ENCODE measurements around the gene MMP25.
"Not testable (repeated sequence)": the region's sequence is repeated elsewhere in the genome, so short reads cannot be mapped to it uniquely, and the experiment has no call there.

The MMP25 gene

DNA sequence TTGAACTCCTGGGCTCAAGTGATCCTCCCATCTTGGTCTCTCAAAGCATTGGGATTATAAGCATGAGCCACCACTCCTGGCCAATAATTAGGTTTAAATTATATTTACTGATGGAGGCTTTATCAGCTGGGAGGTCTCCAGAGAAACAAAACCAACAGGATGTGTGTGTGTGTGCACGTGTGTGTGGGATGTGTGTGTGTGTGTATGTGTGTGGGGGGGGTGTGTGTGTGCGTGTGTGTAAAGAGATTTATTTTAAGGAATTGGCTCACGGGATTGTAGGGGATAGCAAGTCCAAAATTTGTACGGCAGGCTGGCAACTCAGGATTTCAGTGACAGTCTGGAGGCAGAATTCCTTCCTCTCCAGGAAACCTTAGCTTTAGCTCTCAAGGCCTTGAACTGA lies 4.6 kb downstream of the MMP25 start:
- H3K4me1 Mint-ChIP-seq (ENCODE audit: low read depth): peaks cover 60% of the 10 kb centered on the region
- H3K9me3 Mint-ChIP-seq: no peaks in the 10 kb centered on the region
- H3K36me3 Mint-ChIP-seq (ENCODE audit: low read depth): peaks cover 49% of the 10 kb centered on the region
- H3K4me3 Mint-ChIP-seq: peak overlapping the region; percentile 72
- H3K27ac Mint-ChIP-seq: peak overlapping the region; percentile 87
- H3K27me3 Mint-ChIP-seq (ENCODE audit: low read depth): peaks cover 6% of the 10 kb centered on the region

DNA sequence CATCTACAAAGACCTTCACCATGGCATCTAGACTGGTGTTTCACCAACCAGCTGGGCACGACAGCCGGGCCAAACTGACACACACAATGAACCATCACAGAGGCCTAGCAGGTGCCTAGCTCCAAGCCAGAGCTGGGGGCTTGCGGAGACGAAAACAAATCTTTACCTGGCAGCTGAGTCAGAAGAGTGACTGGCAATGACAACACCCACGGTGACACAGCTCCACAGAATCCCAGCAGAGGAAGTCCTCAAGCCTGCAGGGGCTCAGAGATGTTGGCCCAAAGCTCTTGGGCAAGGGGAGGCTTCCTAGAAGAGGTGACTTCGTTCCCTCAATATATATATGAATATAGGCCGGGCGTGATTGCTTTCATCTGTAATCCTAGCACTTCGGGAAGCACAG lies 5.1 kb downstream of the MMP25 start:
- Mint-ChIP-seq H3K27ac (peak overlapping the region; percentile 87), H3K36me3 (ENCODE audit: low read depth) (peaks cover 49% of the 10 kb centered on the region), H3K4me3 (peak overlapping the region; percentile 72), H3K4me1 (ENCODE audit: low read depth) (peaks cover 60% of the 10 kb centered on the region), H3K27me3 (ENCODE audit: low read depth) (peaks cover 6% of the 10 kb centered on the region), H3K9me3 (no peaks in the 10 kb centered on the region)

DNA sequence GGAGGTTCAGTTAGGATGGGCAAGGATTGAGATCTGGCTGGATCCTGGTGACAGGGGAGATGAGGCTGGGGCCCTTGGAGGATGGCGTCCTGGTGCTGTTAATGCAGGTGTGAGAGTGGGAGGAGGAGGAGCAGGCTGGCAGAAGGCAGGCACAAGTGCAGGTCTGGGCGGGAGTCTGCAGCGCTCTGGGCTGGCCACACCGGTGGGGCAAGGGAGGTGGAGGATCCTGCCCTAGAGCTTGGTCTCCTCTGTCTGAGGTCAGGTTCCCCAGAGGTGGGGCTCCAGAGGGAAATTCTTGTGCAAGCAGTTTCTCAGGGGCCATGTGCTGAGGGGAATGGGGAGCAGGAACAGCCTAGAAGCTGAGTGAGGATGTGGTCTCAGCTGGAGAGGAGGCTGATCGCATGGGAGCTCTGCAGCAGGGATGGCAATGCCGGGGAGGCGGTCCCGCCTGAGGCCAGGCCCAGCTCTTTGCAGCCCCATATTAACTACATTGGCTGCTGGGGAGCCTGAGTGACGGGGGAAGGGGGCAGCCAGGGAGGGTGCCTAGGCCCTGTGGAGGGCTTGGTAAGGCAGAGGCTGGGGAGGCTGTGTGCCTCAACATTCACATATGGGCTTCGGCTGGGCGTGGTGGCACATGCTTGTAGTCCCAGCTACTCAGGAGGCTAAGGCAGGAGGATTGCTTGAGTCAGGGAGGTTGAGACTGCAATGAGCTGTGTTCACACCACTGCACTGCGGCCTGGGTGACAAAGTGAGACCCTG lies 6.4 kb downstream of the MMP25 start:
- Mint-ChIP-seq H3K36me3 (ENCODE audit: low read depth) (peaks cover 56% of the 10 kb centered on the region), H3K4me1 (ENCODE audit: low read depth) (peaks cover 66% of the 10 kb centered on the region)

DNA sequence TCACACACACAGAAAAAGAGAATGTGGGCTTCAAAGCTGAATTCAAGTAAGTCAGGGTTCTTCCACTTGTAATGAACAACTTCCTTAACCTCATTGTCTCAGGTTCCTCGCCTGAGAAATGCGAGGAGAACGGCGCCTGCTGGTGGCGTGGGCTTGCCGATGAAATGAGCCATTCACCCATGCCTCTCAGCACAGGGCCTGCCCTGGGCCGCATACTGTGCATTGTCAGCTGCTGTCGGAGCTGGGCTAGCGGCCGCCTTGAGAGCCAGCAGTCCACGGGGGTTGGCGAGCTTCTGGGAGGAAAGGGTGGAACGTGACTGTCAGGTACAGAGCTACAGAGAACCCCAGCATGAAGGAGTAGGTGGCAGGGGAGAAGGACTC lies 7.0 kb downstream of the MMP25 start:
- peaks cover 63% of the 10 kb centered on the region for H3K4me1 Mint-ChIP-seq (ENCODE audit: low read depth)
- peak overlapping the region; percentile 86 for H3K27ac Mint-ChIP-seq
- not testable (repeated sequence) for H3K9me3 Mint-ChIP-seq; H3K27me3 Mint-ChIP-seq (ENCODE audit: low read depth)
- peaks cover 53% of the 10 kb centered on the region for H3K36me3 Mint-ChIP-seq (ENCODE audit: low read depth)
- H3K4me3 Mint-ChIP-seq: peak overlapping the region; percentile 76

More for the DNA sequence above, 6.4 kb downstream of the MMP25 start:
- peak overlapping the region; percentile 69 for H3K4me3 Mint-ChIP-seq
- H3K9me3 Mint-ChIP-seq; H3K27me3 Mint-ChIP-seq (ENCODE audit: low read depth): not testable (repeated sequence)
- peak overlapping the region; percentile 82 for H3K27ac Mint-ChIP-seq

DNA sequence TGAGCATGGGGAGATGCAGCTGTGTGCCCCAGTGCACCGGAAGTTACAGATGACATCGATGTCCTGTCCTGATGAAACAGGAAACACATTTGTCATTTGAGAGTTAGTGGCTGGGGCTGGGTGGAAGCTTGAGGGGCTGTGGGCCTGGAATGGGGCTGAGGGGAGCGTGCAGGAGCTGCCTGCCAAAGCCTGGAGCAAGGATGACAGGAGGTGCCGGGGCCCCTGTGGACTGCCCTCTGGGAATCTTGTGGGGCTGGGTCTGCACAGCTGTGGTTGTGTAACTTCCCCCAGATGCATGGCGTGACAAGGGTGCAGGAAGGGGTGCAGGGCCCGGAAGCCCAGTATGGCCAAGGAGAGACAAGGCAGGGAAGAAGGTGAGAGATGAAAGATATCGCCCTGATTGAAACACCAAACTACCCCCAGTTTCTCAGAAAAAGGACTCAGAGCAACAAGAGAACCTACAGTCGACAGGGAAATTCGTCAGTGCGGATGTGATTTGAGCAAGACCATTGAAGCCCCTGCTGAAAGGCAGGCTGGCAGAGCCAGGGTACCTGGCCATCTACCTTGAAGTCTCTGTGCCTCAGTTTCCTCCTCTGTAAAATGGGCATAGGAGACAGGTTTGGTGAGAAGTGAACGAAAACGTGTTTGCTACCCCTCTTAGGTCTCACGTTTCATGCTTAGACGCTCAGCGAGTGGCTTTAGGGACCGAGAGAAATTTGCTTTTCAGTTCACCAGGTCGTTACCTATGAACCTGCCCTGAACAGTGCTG lies 8.8 kb downstream of the MMP25 start:
- no peaks in the 10 kb centered on the region for H3K9me3 Mint-ChIP-seq
- H3K27me3 Mint-ChIP-seq (ENCODE audit: low read depth): no peaks in the 10 kb centered on the region
- H3K36me3 Mint-ChIP-seq (ENCODE audit: low read depth): peaks cover 55% of the 10 kb centered on the region
- H3K27ac Mint-ChIP-seq: peak overlapping the region; percentile 92
- peaks cover 57% of the 10 kb centered on the region for H3K4me1 Mint-ChIP-seq (ENCODE audit: low read depth)
- peak overlapping the region; percentile 84 for H3K4me3 Mint-ChIP-seq

DNA sequence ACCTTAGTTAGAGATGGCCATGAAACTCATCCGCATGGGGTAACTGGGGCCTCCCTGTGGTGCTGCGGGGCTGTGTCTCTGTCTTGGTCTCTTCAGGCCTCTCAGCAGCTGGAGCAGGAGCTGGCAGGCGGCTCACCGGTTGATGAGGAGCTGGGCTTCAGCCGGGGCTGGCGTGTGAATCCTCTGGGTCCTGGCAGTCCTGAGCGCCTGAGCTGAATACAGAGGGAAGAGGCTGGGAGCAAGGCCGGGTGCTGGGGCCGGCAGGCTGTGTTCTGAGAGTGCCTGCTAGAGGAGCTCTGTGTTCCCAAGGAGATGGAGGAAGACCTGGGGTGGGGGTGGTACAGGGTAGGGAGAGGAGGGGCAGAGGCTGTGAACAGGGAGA lies 9.4 kb downstream of the MMP25 start:
- Mint-ChIP-seq H3K27ac (peak overlapping the region; percentile 92), H3K4me3 (peak overlapping the region; percentile 84), H3K4me1 (ENCODE audit: low read depth) (peaks cover 57% of the 10 kb centered on the region), H3K36me3 (ENCODE audit: low read depth) (peaks cover 54% of the 10 kb centered on the region)
- H3K9me3 Mint-ChIP-seq; H3K27me3 Mint-ChIP-seq (ENCODE audit: low read depth): not testable (repeated sequence)

DNA sequence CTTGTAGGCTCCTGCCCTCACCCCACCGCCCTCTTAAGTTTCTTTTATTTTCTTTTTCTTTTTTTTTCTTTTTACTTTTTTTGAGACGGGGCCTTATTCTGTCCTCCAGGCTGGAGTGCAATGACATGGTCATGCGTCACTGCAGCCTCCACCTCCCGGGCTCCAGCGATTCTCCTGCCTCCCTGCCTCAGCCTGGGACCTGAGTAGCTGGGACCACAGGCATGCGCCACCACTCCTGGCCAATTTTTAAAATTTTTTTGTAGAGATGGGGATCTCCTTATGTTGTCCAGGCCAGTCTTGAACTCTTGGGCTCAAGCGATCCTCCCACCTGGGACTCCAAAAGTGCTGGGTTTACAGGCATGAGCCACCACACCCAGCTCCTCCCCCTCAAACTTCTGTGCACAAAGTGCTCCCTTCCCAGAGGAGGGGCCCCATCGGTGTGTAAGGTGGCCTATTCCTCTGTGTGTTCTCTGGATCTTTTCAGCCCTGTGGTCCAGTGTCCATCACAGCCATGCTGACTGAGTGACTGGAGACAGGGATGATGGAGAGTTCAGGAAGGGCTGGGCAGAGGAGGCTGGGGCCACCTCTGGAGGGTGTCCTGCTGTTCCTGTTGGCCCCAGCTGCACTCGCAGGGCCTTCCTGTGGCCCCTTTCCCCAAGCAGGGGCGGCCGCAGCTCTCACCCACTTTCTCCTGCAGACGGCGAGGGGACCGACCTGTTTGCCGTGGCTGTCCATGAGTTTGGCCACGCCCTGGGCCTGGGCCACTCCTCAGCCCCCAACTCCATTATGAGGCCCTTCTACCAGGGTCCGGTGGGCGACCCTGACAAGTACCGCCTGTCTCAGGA lies 10.2 kb downstream of the MMP25 start:
- peaks cover 47% of the 10 kb centered on the region for H3K36me3 Mint-ChIP-seq (ENCODE audit: low read depth)
- no peaks in the 10 kb centered on the region for H3K9me3 Mint-ChIP-seq
- H3K27me3 Mint-ChIP-seq (ENCODE audit: low read depth): no peaks in the 10 kb centered on the region
- H3K27ac Mint-ChIP-seq: peak overlapping the region; percentile 92
- peak overlapping the region; percentile 86 for H3K4me3 Mint-ChIP-seq
- H3K4me1 Mint-ChIP-seq (ENCODE audit: low read depth): peaks cover 51% of the 10 kb centered on the region

DNA sequence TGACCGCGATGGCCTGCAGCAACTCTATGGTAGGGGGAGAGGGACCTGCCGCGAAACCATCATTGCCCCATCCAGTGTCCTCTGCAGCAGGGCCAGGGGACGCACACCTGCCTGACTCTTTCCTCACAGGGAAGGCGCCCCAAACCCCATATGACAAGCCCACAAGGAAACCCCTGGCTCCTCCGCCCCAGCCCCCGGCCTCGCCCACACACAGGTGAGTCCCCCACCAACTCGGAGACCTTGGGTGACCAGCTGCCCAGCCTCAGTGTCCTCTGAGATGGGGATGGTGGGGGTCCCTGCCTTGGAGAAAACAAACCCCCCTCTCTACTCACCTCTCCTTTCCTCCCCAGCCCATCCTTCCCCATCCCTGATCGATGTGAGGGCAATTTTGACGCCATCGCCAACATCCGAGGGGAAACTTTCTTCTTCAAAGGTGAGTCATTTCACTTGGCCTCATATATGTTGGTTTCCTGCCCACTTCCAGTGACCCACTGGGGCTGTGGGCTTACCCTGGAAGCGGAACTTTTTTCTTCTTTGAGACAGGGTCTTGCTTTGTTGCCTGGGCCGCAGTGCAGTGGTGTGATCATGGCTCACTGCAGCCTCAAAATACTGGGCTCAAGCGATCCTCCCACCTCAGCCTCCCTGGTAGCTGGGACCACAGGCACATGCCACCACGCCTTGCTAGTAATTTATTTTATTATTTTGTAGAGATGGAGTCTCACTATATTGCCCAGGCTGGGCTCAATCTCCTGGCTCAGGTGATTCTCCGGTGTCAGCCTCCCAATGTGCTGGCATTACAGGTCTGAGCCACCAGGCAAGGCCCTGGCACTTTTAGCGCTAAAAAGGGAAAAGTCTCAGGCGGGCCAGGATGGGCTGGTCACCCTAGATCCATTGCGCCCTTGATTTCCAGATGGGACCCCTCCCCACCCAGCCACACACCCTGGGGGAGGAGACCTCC lies 11.1 kb downstream of the MMP25 start:
- Mint-ChIP-seq H3K4me1 (ENCODE audit: low read depth) (peaks cover 49% of the 10 kb centered on the region), H3K27me3 (ENCODE audit: low read depth) (no peaks in the 10 kb centered on the region), H3K27ac (peak overlapping the region; percentile 92), H3K36me3 (ENCODE audit: low read depth) (peaks cover 46% of the 10 kb centered on the region), H3K9me3 (peaks cover 3% of the 10 kb centered on the region), H3K4me3 (peak overlapping the region; percentile 86)

DNA sequence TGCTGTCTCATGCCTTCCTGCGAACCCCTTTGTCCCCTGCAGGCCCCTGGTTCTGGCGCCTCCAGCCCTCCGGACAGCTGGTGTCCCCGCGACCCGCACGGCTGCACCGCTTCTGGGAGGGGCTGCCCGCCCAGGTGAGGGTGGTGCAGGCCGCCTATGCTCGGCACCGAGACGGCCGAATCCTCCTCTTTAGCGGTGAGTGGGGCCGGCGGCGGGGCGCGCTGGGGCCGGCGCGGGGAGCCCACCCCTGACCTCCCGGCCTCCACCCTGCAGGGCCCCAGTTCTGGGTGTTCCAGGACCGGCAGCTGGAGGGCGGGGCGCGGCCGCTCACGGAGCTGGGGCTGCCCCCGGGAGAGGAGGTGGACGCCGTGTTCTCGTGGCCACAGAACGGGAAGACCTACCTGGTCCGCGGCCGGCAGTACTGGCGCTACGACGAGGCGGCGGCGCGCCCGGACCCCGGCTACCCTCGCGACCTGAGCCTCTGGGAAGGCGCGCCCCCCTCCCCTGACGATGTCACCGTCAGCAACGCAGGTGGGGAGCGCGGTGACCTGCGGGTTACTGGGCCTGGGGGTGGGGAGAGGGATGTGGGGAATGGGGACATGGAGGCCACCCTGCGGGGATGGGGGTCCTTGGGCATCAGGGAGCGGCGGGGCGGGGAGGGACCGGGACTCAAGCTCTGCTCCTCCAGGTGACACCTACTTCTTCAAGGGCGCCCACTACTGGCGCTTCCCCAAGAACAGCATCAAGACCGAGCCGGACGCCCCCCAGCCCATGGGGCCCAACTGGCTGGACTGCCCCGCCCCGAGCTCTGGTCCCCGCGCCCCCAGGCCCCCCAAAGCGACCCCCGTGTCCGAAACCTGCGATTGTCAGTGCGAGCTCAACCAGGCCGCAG lies 12.0 kb downstream of the MMP25 start:
- Mint-ChIP-seq H3K27ac (peak overlapping the region; percentile 83), H3K4me3 (peak overlapping the region; percentile 91), H3K4me1 (ENCODE audit: low read depth) (peaks cover 55% of the 10 kb centered on the region), H3K9me3 (peaks cover 8% of the 10 kb centered on the region), H3K27me3 (ENCODE audit: low read depth) (no peaks in the 10 kb centered on the region), H3K36me3 (ENCODE audit: low read depth) (peaks cover 51% of the 10 kb centered on the region)

DNA sequence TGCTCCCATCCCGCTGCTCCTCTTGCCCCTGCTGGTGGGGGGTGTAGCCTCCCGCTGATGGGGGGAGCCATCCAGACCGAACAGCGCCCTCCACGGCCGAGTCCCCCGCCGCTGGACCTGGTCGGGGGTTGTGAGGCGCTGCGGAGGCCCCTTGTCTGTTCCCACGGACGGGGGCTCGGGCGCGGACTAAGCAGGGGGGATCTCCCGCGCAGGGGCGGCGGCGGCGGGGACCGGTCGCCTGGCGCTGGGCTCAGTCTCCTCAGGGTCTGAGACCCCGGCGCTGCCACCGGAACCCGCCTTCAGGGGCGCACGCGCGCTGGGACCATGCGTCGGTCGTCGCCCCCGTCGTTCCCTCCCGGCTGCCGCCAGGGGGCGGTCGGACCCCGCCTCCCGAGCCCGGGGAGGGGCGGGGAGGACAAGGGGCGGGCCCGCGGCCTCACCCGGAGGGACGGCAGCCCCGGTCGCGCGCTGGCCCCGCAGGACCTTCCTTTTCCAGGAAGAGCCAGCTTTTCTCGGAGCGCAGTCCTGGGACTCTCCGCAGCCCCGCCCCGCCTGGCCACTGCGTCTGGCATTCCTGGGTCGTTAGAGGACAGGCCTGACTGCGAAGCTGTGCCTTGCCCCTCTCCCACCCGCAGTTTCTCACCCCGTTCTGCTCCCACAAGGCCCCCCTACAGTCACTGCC lies 12.8 kb downstream of the MMP25 start:
- Mint-ChIP-seq H3K4me3 (peak overlapping the region; percentile 91), H3K36me3 (ENCODE audit: low read depth) (peaks cover 49% of the 10 kb centered on the region), H3K27me3 (ENCODE audit: low read depth) (no peaks in the 10 kb centered on the region), H3K4me1 (ENCODE audit: low read depth) (peaks cover 54% of the 10 kb centered on the region), H3K27ac (peak overlapping the region; percentile 86), H3K9me3 (peaks cover 13% of the 10 kb centered on the region)

DNA sequence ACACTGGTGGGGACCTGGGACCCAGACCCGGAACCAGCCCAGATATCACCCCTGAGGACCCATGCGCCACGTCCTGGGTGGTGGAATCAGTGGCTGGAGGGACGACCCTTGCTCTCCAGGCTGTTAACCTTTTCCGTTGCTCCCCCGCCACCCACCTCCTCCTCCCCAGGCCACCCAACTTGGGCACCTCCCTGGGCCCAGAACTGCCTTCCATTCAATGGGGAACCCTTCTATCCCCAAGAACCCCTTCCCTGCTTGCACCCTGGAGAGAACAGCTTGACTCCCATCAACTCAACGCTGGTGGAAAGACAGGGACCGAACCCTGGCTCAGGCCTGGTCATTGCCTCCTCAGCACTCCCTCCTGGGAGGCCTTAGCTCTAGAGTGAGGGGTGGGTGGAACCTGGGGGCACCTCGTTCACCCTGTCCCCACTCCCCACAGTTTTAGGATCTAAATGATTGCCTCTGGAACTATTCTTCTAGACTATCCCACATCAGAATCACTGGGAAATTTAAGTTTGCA lies 13.4 kb downstream of the MMP25 start:
- Mint-ChIP-seq H3K4me1 (ENCODE audit: low read depth) (peaks cover 56% of the 10 kb centered on the region), H3K36me3 (ENCODE audit: low read depth) (peaks cover 47% of the 10 kb centered on the region), H3K27ac (peak overlapping the region; percentile 86), H3K4me3 (peak overlapping the region; percentile 83), H3K27me3 (ENCODE audit: low read depth) (no peaks in the 10 kb centered on the region), H3K9me3 (peaks cover 13% of the 10 kb centered on the region)

DNA sequence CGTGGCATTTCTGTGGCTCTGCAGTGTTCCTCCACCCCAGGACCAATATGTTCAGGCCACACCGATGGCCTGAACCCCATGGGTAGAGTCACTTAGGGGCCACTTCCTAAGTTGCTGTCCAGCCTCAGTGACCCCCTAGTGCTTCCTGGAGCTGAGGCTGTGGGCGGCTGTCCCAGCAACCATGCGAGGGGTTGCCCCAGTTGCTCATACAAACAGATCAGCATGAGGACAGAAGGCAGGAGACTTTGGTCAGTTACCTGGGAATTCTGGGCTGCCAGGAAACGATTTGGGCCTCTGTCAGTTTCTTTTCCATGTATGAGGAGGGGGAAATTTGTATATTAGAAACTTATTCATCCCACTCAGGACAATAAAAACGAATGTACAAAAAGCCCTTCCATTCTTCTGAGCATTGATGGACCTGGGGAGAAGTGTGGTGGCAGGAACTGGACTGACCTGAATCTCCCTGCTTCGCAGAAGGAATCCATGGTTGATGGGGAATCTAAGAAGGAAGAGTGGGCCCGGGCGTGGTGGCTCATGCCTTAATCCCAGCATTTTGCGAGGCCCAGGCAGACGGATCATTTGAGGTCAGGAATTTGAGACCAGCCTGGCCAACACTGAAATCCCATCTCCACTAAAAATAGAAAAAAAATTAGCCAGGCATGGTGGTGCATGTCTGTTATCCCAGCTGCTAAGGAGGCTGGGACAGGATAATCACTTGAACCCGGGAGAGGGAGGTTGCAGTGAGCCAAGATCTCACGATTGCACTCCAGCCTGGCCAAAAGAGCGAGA lies 14.2 kb downstream of the MMP25 start:
- peaks cover 45% of the 10 kb centered on the region for H3K36me3 Mint-ChIP-seq (ENCODE audit: low read depth)
- no peaks in the 10 kb centered on the region for H3K27me3 Mint-ChIP-seq (ENCODE audit: low read depth)
- peaks cover 13% of the 10 kb centered on the region for H3K9me3 Mint-ChIP-seq
- peak overlapping the region; percentile 83 for H3K4me3 Mint-ChIP-seq
- peak overlapping the region; percentile 49 for H3K27ac Mint-ChIP-seq
- peaks cover 53% of the 10 kb centered on the region for H3K4me1 Mint-ChIP-seq (ENCODE audit: low read depth)
